ENCODE results near the gene KDSR. TPM values are rescaled to one million over a fixed set of nuclear protein-coding genes. Genes with fewer than 3 reads are reported as not detected.

The KDSR gene
- total RNA-seq, 1 donor from 2014 or later: 15.3 TPM

DNA sequence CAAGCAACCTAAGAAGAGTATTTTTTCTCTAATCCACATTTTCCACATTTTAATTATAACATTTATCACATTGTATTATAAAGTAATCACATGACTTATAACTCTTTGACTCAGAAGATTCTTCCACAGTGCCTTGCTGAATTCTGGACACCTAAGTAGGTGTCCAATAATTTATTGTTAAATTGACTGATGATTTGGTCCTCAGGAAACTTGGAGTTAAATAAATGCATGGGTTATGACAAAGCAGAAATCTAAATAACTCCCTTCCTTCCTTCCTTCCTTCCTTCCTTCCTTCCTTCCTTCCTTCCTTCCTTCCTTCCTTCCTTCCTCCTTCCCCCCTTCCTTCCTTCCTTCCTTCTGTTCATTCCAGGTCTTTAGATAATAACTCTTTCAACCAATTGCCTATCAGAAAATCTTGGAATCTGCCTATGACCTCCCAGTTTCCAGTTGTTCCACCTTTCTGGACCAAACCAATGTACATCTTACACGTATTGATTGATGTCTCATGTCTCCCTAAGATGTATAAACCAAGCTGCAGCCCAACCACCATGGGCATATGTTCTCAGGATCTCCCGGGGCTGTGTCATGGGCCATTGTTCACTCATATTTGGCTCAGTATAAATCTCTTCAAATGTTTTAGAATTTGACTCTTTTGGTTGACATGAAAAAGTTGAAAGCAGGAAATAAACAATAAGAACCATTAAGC lies 10.4 kb upstream of the KDSR start:
- ChIA-PET CTCF (no interaction called here), POLR2A (no interaction called here)
- Mint-ChIP-seq H3K27ac (no peak overlapping the region), H3K36me3 (ENCODE audit: low read depth) (no peaks in the 10 kb centered on the region), H3K4me1 (peaks cover 8% of the 10 kb centered on the region), H3K9me3 (peaks cover 6% of the 10 kb centered on the region), H3K27me3 (no peaks in the 10 kb centered on the region), H3K4me3 (no peak overlapping the region)
- no peak for ATAC-seq (ENCODE audit: low read depth)
- TF ChIP-seq, protein P1, sequence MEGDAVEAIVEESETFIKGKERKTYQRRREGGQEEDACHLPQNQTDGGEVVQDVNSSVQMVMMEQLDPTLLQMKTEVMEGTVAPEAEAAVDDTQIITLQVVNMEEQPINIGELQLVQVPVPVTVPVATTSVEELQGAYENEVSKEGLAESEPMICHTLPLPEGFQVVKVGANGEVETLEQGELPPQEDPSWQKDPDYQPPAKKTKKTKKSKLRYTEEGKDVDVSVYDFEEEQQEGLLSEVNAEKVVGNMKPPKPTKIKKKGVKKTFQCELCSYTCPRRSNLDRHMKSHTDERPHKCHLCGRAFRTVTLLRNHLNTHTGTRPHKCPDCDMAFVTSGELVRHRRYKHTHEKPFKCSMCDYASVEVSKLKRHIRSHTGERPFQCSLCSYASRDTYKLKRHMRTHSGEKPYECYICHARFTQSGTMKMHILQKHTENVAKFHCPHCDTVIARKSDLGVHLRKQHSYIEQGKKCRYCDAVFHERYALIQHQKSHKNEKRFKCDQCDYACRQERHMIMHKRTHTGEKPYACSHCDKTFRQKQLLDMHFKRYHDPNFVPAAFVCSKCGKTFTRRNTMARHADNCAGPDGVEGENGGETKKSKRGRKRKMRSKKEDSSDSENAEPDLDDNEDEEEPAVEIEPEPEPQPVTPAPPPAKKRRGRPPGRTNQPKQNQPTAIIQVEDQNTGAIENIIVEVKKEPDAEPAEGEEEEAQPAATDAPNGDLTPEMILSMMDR (IDR thresholded peaks at IDR 0.05): no peak
- intact Hi-C loops (cut with micrococcal nuclease): no loop called here
- no peak for DNase-seq

GRCh38 chr18:63376538-63376937 lies 9.5 kb upstream of the KDSR start:
- Mint-ChIP-seq H3K27ac (no peak overlapping the region), H3K4me1 (peaks cover 8% of the 10 kb centered on the region), H3K4me3 (no peak overlapping the region), H3K36me3 (ENCODE audit: low read depth) (no peaks in the 10 kb centered on the region), H3K9me3 (peaks cover 6% of the 10 kb centered on the region), H3K27me3 (no peaks in the 10 kb centered on the region)
- intact Hi-C loops (cut with micrococcal nuclease): no loop called here
- no peak for ATAC-seq (ENCODE audit: low read depth)
- TF ChIP-seq, protein P1 (IDR thresholded peaks at IDR 0.05): no peak
- DNase-seq: no peak
- CTCF ChIA-PET: no interaction called here
- POLR2A ChIA-PET: no interaction called here

DNA sequence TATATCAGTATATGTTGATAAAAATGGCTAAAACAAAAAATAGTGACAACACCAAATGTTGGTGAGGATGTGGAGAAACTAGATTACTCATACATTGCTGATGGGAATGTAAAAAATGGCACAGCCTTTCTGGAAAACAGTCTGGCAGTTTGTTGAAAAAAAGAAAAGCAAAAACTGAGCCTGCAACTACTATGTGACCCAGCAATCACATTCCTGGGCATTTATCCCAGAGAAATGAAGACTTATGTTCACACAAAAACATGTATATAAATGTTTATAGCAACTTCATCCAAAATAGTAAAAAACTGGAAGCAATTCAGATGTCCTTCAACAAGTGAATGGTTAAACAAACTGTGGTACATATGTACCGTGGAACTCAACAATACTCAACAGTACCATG lies 7.5 kb upstream of the KDSR start:
- H3K4me1 Mint-ChIP-seq: peaks cover 8% of the 10 kb centered on the region
- CTCF ChIA-PET: no interaction called here
- POLR2A ChIA-PET: interaction anchor here (0.7 kb wide), 1 partner anchor 975 kb away, joined by 8 read pairs; no protein-coding TSS in a partner anchor
- TF ChIP-seq, protein P1 (IDR thresholded peaks at IDR 0.05): no peak
- H3K4me3 Mint-ChIP-seq: no peak overlapping the region
- H3K27ac Mint-ChIP-seq: no peak overlapping the region
- no peak for ATAC-seq (ENCODE audit: low read depth)
- no peaks in the 10 kb centered on the region for H3K27me3 Mint-ChIP-seq
- intact Hi-C loops (cut with micrococcal nuclease): no loop called here
- peaks cover 6% of the 10 kb centered on the region for H3K9me3 Mint-ChIP-seq
- no peak for DNase-seq
- no peaks in the 10 kb centered on the region for H3K36me3 Mint-ChIP-seq (ENCODE audit: low read depth)

DNA sequence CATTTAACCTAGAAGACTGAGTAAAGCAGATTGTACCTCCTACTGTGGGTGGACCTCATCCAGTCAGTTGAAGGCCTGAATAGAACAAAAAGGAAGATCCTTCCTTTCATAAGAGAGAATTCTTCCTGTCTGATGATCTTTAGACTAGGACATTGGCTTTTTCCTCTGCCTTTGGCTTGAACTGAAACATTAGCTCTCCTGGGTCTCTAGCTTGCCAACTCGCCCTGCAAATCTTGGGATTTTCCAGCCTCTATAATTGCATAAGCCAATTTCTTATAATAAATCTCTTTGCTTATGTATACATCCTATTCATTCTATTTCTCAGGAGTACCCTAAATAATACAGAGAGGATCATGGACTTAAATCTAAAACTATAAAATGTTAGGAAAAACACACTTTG lies 6.2 kb upstream of the KDSR start:
- H3K27ac Mint-ChIP-seq: no peak overlapping the region
- H3K27me3 Mint-ChIP-seq: no peaks in the 10 kb centered on the region
- intact Hi-C loops (cut with micrococcal nuclease): no loop called here
- ATAC-seq (ENCODE audit: low read depth): no peak
- CTCF ChIA-PET: no interaction called here
- H3K36me3 Mint-ChIP-seq (ENCODE audit: low read depth): no peaks in the 10 kb centered on the region
- POLR2A ChIA-PET: no interaction called here
- TF ChIP-seq, protein P1 (IDR thresholded peaks at IDR 0.05): no peak
- H3K4me1 Mint-ChIP-seq: peaks cover 5% of the 10 kb centered on the region
- peaks cover 6% of the 10 kb centered on the region for H3K9me3 Mint-ChIP-seq
- DNase-seq: no peak
- no peak overlapping the region for H3K4me3 Mint-ChIP-seq

DNA sequence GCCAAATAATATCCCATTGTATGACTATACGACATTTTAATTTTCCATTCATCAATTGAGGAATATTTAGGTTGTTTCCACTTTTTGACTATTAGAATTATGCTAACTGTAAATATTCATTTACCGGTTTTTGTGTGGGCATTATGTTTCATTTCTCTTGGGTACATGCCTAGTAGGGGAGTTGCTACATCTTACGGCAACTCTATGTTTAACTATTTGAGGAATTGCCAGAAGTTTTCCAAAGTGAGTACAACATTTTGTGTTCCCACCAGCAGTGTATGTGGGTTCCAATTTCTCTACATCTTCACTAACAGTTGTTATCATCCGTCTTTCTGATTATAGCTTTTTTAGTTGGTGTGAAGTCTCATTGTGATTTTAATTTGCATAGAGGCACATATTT lies 1.6 kb upstream of the KDSR start:
- ChIA-PET CTCF (interaction anchor here (1.3 kb wide), 1 partner anchor 71 kb away, joined by 3 read pairs; no protein-coding TSS in a partner anchor), POLR2A (interaction anchor here (1.2 to 4.3 kb wide), 2 partner anchors 54 to 56 kb away, joined by 3 to 41 read pairs; partner anchors contain the start of gene VPS4B)
- TF ChIP-seq, protein P1 (IDR thresholded peaks at IDR 0.05): no peak
- no peaks in the 10 kb centered on the region for H3K36me3 Mint-ChIP-seq (ENCODE audit: low read depth)
- H3K4me3 Mint-ChIP-seq: peak overlapping the region; percentile 88
- DNase-seq: no peak
- intact Hi-C loops (cut with micrococcal nuclease): loop anchor here (5.0 kb wide), 1 partner anchor 786 kb away; no protein-coding TSS in a partner anchor
- ATAC-seq (ENCODE audit: low read depth): no peak
- no peak overlapping the region for H3K27ac Mint-ChIP-seq
- no peaks in the 10 kb centered on the region for H3K27me3 Mint-ChIP-seq
- peaks cover 23% of the 10 kb centered on the region for H3K4me1 Mint-ChIP-seq
- no peaks in the 10 kb centered on the region for H3K9me3 Mint-ChIP-seq
